ENCODE results near the gene SI. TPM values are rescaled to one million over a fixed set of nuclear protein-coding genes. Genes with fewer than 3 reads are reported as not detected.
"Not testable (repeated sequence)": the region's sequence is repeated elsewhere in the genome, so short reads cannot be mapped to it uniquely, and the experiment has no call there.

The SI gene
- total RNA-seq, 2 experiments from 2014 or later: not detected

DNA sequence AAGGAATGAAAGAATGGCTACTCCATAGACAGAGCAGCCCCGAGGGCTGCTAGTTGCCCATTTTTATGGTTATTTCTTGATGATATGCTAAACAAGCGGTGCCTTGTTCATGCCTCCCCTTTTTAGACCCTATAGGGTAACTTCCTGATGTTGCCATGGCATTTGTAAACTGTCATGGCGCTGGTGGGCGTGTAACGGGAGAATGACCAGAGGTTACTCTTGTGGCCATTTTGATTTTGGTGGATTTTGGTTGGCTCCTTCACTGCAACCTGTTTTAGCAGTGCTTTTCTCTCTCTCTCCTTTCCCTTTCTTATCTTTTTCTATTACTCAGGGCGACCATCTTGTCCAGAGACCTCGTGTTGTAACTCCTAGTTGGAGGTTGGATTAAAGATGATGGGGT lies 126.9 kb downstream of the SI start:
- intact Hi-C loops (cut with micrococcal nuclease); DNase-seq; H3K36me3 Mint-ChIP-seq; H3K27ac Mint-ChIP-seq; POLR2A ChIA-PET; CTCF ChIA-PET; H3K4me3 Mint-ChIP-seq; H3K27me3 Mint-ChIP-seq; H3K4me1 Mint-ChIP-seq (ENCODE audit: low read depth): not testable (repeated sequence)
- H3K9me3 Mint-ChIP-seq: peaks cover 10% of the 10 kb centered on the region

- DNase-seq: no peak
- intact Hi-C loops (cut with micrococcal nuclease): no loop called here
- Mint-ChIP-seq H3K9me3 (peaks cover 14% of the 10 kb centered on the region), H3K4me3 (no peak overlapping the region), H3K27ac (no peak overlapping the region), H3K27me3 (no peaks in the 10 kb centered on the region), H3K36me3 (no peaks in the 10 kb centered on the region), H3K4me1 (ENCODE audit: low read depth) (no peaks in the 10 kb centered on the region)
- ChIA-PET POLR2A (no interaction called here), CTCF (no interaction called here)
Measured at GRCh38 chr3:164940745-164941144, 137.6 kb downstream of the SI start.

DNA sequence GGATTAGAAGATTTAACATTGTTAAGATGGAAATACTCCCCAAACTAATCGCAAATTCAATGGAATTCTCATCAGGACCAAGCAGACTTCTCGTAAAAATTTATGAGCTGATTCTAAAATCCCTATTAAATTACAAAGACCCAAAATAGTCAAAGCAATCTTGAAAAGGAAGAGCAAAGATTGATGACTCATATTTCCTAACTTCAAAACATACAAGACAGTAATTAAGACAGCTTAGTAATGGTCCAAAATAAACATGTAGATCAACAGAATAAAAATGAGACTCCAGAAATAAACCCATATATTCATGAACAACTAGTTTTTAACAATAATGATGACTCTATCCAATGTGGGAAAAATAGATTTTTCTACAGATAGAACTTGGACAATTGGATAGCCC lies 148.7 kb downstream of the SI start:
- DNase-seq: no peak
- no peak overlapping the region for H3K4me3 Mint-ChIP-seq
- CTCF ChIA-PET: no interaction called here
- intact Hi-C loops (cut with micrococcal nuclease): no loop called here
- no peaks in the 10 kb centered on the region for H3K4me1 Mint-ChIP-seq (ENCODE audit: low read depth)
- peaks cover 11% of the 10 kb centered on the region for H3K9me3 Mint-ChIP-seq
- no peak overlapping the region for H3K27ac Mint-ChIP-seq
- no peaks in the 10 kb centered on the region for H3K36me3 Mint-ChIP-seq
- no peaks in the 10 kb centered on the region for H3K27me3 Mint-ChIP-seq
- POLR2A ChIA-PET: no interaction called here

Other genes with a start within 250 kb of the SI start
- gene SLITRK3, start 117.9 kb upstream of the SI start, total RNA-seq: not detected

Data from activated CD4-positive, alpha-beta memory T cell treated with anti-CD3 and anti-CD28 coated beads for 36 hours (primary cell).